Gastroesophageal sphincter (tissue), 3 donors: ENCODE results near the gene GPR143.

Source experiments
- EP300 ChIP-seq: sonication (generic); formaldehyde crosslinking; IDR thresholded peaks from one replicate; pipeline ENCODE4 v1.6.1; 2017; ENCODE audit warnings: antibody characterized with exemption, mild to moderate bottlenecking
- POLR2A ChIP-seq, 2 donors: fragments of 450-650 bp; IDR thresholded peaks; one replicate each; pipeline ENCODE4 v1.6.1; 2017; ENCODE audit warnings: antibody characterized with exemption in 2 of 2, mild to moderate bottlenecking in 2 of 2, moderate library complexity in 1 of 2
- TF ChIP-seq, protein P1 (sequence below), 4 experiments: fragments of 200-600 bp in 2 of 4; fragments of 450-650 bp in 2 of 4; sonication (generic) in 1 of 4; IDR thresholded peaks; one replicate each; pipeline ENCODE4 v1.5.1; 2017 to 2019; ENCODE audit warnings: antibody characterized with exemption in 4 of 4, mild to moderate bottlenecking in 2 of 4, moderate library complexity in 2 of 4

DNA sequence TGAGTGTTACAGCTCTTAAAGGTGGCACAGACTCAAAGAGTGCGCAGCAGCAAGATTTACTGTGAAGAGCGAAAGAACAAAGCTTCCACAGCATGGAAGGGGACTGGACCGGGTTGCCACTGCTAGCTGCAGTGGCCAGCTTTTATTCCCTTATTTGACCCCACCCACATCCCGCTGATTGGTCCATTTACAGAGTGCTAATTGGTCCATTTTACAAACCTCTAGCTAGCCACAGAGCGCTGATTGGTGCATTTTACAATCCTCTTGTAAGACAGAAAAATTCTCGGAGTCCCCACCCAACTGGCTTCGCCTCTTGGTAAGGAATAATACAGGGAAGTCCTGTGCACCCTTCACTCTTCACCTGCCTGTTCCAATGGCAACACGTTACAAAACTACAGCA, 18.7 kb upstream of the GPR143 start:
- TF ChIP-seq, protein P1, sequence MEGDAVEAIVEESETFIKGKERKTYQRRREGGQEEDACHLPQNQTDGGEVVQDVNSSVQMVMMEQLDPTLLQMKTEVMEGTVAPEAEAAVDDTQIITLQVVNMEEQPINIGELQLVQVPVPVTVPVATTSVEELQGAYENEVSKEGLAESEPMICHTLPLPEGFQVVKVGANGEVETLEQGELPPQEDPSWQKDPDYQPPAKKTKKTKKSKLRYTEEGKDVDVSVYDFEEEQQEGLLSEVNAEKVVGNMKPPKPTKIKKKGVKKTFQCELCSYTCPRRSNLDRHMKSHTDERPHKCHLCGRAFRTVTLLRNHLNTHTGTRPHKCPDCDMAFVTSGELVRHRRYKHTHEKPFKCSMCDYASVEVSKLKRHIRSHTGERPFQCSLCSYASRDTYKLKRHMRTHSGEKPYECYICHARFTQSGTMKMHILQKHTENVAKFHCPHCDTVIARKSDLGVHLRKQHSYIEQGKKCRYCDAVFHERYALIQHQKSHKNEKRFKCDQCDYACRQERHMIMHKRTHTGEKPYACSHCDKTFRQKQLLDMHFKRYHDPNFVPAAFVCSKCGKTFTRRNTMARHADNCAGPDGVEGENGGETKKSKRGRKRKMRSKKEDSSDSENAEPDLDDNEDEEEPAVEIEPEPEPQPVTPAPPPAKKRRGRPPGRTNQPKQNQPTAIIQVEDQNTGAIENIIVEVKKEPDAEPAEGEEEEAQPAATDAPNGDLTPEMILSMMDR (IDR thresholded peaks at IDR 0.05), result no peak
- TF ChIP-seq POLR2A (IDR thresholded peaks at IDR 0.05) (no peak), EP300 (no peak)
